ENCODE data around the gene PRDX5. TPM values are rescaled to one million over a fixed set of nuclear protein-coding genes. Genes with fewer than 3 reads are reported as not detected.

The PRDX5 gene
- total RNA-seq, 6 donors from 2014 or later = 146 to 493 (median 309) TPM

GRCh38 chr11:64361659-64362058, 43.7 kb downstream of the PRDX5 start:
- Histone ChIP-seq H3K9me3 (no peaks in the 10 kb centered on the region), H3K4me3 (no peak overlapping the region), H3K36me3 (peaks cover 23 to 63% (median 57%) of the 10 kb centered on the region in 4 donors), H3K27ac (no peak overlapping the region), H3K27me3 (no peaks in the 10 kb centered on the region), H3K4me1 (peaks cover 25 to 36% (median 29%) of the 10 kb centered on the region in 4 donors)
- peak in 1 of 2 donors; percentile 81 for DNase-seq
- TF ChIP-seq POLR2A (IDR thresholded peaks at IDR 0.05) (no peak), EP300 (IDR thresholded peaks at IDR 0.05) (no peak), CTCF (IDR thresholded peaks at IDR 0.05) (no peak), POLR2AphosphoS5 (IDR thresholded peaks at IDR 0.05) (no peak)
- WGBS, 2 donors = 95 to 96% methylated on average over 11 to 16 of the region's 18 CpGs
- no peak for ATAC-seq (ENCODE audit: low FRiP score in 2 of 2)

- Histone ChIP-seq H3K27ac (no peak overlapping the region), H3K27me3 (no peaks in the 10 kb centered on the region), H3K36me3 (peaks cover 23 to 70% (median 61%) of the 10 kb centered on the region in 4 donors), H3K4me1 (peaks cover 25 to 31% (median 29%) of the 10 kb centered on the region in 4 donors), H3K4me3 (no peak overlapping the region), H3K9me3 (no peaks in the 10 kb centered on the region)
- WGBS, 2 donors = 96 to 97% methylated on average over 10 of the region's 10 CpGs
- TF ChIP-seq POLR2A (IDR thresholded peaks at IDR 0.05) = no peak
- TF ChIP-seq CTCF (IDR thresholded peaks at IDR 0.05) = no peak
- no peak for TF ChIP-seq POLR2AphosphoS5 (IDR thresholded peaks at IDR 0.05)
- no peak for TF ChIP-seq EP300 (IDR thresholded peaks at IDR 0.05)
- no peak for DNase-seq
- no peak for ATAC-seq (ENCODE audit: low FRiP score in 2 of 2)
Observed at GRCh38 chr11:64362339-64362738, 44.4 kb downstream of the PRDX5 start.

DNA sequence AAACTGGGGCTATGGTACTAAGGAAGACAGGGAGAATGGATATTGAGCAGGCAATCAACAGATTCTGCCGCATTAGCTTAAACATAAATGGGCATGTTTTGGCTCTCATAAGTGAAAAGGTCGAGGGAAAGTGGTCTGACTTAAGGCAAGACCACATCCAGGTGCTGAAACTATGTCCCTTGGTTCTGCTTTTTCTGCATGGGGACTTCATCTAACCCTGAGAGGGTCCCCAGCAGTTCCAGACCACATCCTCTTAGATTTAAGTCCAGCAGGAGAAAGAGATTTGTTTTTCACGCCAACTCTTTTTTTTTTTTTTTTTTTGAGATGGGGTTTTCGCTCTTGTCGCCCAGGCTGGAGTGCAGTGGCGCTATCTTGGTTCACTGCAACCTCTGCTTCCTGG, 46.5 kb downstream of the PRDX5 start:
- WGBS, 2 donors = 82 to 84% methylated on average over 6 of the region's 6 CpGs
- Histone ChIP-seq H3K27me3 (no peaks in the 10 kb centered on the region), H3K4me1 (peaks cover 12 to 13% (median 13%) of the 10 kb centered on the region in 4 donors), H3K27ac (no peak overlapping the region), H3K9me3 (no peaks in the 10 kb centered on the region), H3K4me3 (no peak overlapping the region), H3K36me3 (peaks cover 30 to 91% (median 81%) of the 10 kb centered on the region in 4 donors)
- DNase-seq = no peak
- TF ChIP-seq POLR2A (IDR thresholded peaks at IDR 0.05) (no peak), POLR2AphosphoS5 (IDR thresholded peaks at IDR 0.05) (no peak), EP300 (IDR thresholded peaks at IDR 0.05) (no peak), CTCF (IDR thresholded peaks at IDR 0.05) (no peak)
- no peak for ATAC-seq (ENCODE audit: low FRiP score in 2 of 2)

GRCh38 chr11:64364911-64365310, 47.0 kb downstream of the PRDX5 start:
- Histone ChIP-seq H3K4me1 (peaks cover 7 to 8% (median 8%) of the 10 kb centered on the region in 4 donors), H3K9me3 (no peaks in the 10 kb centered on the region), H3K36me3 (peaks cover 33 to 96% (median 86%) of the 10 kb centered on the region in 4 donors), H3K4me3 (no peak overlapping the region), H3K27ac (no peak overlapping the region), H3K27me3 (no peaks in the 10 kb centered on the region)
- WGBS, 2 donors = 93 to 100% methylated on average over 2 to 4 of the region's 4 CpGs
- DNase-seq (no peak), ATAC-seq (ENCODE audit: low FRiP score in 2 of 2) (no peak)
- TF ChIP-seq POLR2AphosphoS5 (IDR thresholded peaks at IDR 0.05) (no peak), CTCF (IDR thresholded peaks at IDR 0.05) (no peak), POLR2A (IDR thresholded peaks at IDR 0.05) (no peak), EP300 (IDR thresholded peaks at IDR 0.05) (no peak)

- TF ChIP-seq CTCF (IDR thresholded peaks at IDR 0.05) = no peak
- no peak for TF ChIP-seq EP300 (IDR thresholded peaks at IDR 0.05)
- no peak for TF ChIP-seq POLR2A (IDR thresholded peaks at IDR 0.05)
- TF ChIP-seq POLR2AphosphoS5 (IDR thresholded peaks at IDR 0.05) = no peak
- 90 to 92% methylated on average over 1 of the region's 1 CpG for WGBS, 2 donors
- ATAC-seq (ENCODE audit: low FRiP score in 2 of 2) = no peak
Observed at GRCh38 chr11:64366751-64367150, 48.8 kb downstream of the PRDX5 start.

More at GRCh38 chr11:64366751-64367150, 48.8 kb downstream of the PRDX5 start:
- DNase-seq = no peak
- H3K36me3 ChIP-seq = peaks cover 31 to 97% (median 90%) of the 10 kb centered on the region in 4 donors
- no peak overlapping the region for H3K27ac ChIP-seq
- H3K4me3 ChIP-seq = no peak overlapping the region
- no peaks in the 10 kb centered on the region for H3K9me3 ChIP-seq
- H3K4me1 ChIP-seq = no peaks in the 10 kb centered on the region
- no peaks in the 10 kb centered on the region for H3K27me3 ChIP-seq

All from upper lobe of left lung (tissue), 6 donors.